ENCODE data around the gene ZNF648.
"Not testable (repeated sequence)": the region's sequence is repeated elsewhere in the genome, so short reads cannot be mapped to it uniquely, and the experiment has no call there.

ZNF648 gene, protein sequence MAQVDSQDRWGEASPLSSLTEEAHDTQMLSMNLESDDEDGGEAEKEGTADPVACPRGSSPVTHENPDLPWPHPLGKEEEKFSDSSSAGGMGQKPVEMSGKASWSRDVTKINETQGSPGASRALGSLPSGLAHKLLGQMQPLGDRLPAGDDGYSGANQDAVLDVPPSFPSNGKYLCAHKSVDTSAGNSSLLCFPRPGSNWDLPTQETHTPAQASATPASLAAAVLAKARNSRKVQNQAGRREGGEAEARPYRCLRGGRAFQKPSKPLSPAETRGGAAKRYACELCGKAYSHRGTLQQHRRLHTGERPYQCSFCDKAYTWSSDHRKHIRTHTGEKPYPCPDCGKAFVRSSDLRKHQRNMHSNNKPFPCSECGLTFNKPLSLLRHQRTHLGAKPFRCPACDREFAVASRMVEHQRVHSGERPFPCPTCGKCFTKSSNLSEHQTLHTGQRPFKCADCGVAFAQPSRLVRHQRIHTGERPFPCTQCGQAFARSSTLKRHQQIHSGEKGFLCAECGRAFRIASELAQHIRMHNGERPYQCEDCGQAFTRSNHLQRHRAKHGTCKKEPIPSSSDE

DNA sequence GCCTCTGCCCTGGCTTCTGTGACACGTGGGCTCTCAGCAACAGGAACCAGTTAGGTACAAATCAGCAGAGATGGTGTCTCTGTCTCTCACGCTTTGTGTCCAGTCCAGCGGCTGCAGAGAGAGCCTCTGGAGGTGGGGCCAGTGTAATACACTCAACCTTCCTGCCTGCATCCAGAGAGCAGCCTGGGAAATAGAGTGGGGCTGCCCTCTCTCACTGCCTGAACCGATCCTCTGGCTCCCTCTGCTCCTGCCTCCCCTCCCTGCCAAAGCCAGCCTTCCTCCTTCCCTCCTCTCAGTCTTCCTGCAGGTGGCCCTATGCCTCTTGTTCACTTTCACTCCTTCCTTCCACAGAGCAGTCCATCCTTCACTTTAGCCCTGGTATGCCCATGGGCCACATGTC is at the start of gene ZNF648:
Gene ZNF648 (minus strand): TSS at position 119 of the 400 bp plus-strand sequence. CDS start 3,702 bp downstream, outside the sequence.
- DNase-seq (ENCODE audit: low spot score): peak; percentile 4

DNA sequence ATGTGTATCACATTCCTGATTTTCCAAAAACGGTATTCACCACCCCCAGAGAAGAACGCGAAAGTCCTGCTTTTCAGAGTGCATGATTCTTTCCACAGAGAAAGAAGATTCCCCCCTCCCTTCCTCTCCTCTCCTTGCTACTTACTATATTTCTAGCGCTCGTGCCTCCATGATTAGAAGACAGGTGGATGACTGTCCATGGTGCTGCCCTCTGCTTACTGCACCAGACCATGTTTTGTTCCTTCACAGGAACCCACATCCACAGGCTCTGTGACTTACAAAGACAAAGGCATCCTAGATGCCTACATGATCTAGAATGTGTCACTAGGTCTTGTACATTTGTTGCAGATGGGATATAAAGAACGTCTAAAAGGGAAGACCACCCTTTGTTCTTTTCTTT is 49.1 kb upstream of the ZNF648 start:
- DNase-seq (ENCODE audit: low spot score): no peak

DNA sequence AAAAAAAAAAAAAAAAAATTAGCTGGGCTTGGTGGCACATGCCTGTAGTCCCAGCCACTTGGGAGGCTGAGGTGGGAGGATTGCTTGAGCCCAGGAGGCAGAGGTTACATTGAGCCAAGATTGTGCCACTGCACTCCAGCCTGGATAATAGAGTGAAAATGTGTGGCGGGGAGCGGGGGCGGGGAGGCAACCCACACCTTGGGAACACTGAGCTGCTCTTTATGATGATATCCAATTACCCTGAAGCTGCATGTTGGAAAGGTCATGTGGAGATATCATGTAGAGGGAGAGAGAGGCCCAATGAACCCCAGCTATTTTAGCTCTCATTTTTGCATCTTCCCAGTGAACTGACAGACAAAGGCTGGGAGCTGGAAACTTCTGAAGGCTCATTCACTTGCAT is 48.3 kb upstream of the ZNF648 start:
- no peak for DNase-seq (ENCODE audit: low spot score)

DNA sequence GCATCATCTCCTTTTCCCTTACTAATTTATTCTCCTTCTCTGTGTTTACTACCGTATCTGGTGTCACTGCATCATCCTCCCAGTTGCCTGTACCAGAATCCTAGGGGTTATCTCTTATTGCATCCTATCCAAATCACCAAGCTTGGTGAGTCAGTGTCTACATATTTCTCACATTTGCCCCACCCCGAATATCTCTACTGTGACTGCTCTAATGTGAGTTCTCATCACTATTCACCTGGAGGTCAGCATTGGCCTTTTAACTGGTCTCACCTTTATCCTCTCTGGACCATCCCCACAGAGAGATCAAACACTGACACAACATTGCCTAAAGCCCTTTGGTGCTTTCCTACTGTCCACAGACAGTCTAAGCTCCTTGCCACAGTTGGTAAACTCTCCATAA is 45.7 kb upstream of the ZNF648 start:
- no peak for DNase-seq (ENCODE audit: low spot score)

GRCh38 chr1:182102043-182102416 is 40.5 kb upstream of the ZNF648 start:
- no peak for DNase-seq (ENCODE audit: low spot score)

DNA sequence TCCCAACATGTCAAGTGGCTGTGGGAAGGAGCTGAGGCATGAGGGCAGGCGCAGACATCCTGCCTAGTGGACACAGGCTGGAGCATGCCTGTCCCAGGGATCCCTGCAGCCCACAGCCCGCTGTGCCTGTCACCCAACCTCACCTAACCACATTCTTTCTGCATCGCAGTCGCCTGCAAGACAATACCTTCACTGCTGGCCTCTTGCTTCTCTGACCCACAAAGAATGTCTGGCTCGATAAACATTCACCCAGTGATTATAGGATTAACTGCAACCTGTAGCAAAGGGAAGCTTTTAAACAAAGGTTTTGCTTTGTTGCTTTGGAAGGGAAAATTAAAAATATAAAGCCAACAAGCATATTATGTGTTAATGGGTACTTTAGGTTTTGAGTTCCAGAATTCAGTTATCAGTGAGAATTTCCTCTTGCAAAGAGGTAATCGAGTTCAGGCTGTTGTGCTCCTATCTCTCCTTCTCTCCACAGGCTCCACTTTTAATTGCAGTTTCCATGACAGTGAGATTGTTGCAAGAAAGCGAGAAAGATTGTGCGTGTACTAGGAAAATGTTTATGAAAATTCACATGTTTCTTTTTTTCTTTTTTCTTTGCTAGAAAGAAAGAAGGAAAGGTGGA is 40.0 kb upstream of the ZNF648 start:
- no peak for DNase-seq (ENCODE audit: low spot score)

DNA sequence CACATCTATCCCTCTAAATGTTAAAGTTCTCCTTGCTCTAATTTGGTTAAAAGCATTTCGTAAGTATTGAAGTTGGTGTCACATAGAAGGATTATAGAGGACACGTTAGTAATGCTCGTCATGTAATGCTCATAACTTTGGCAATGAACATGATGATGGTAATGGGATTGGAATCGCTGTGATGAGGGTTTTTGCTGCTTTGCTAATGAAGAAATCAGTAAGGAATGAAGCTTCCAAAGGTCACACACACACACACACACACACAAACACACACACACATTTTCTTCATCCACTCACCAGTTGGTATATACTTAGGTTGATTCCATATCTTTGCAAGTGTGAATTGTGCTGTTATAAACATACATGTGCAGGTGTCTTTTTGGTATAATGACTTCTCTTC is 36.8 kb upstream of the ZNF648 start:
- DNase-seq (ENCODE audit: low spot score): no peak

DNA sequence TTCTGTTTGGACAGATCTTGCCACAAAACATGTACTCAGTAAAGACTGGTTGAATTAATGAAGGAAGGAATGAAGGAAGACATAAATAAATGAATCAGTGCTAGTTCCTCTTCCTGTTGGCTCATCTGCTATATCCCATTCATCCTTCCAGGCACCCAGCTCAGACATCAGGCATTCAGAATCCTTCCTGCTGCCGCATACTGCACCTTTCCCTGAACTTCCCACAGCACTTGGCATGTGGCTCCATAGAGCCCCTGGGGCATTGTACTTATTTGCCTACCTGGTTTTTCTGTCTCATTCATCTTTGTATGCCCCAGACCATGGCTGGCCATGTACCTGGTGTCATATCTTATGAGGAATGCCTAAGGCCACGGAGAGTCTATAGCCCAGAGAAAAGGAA is 34.4 kb upstream of the ZNF648 start:
- no peak for DNase-seq (ENCODE audit: low spot score)

DNA sequence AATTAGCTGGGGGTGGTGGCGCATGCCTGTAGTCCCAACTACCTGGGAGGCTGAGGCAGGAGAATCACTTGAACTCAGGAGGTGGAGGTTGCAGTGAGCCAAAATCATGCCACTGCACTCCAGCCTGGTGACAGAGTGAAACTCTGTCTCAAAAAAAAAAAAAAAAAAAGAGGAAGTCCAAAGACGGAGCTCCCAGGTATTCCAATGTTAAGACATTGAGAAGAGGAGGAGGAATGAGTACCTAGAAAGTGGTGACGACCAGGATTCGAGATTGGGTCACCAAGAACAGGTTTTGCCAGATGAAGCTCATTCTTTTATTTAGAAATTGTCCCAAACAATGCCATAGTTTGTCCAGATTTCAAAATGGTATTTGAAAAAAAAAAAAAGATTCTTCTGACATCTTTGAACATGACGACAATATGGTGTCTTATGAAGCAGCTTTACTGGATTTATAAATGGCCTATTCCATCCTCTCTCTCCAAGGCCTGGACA is 33.0 kb upstream of the ZNF648 start:
- DNase-seq (ENCODE audit: low spot score): not testable (repeated sequence)

- no peak for DNase-seq (ENCODE audit: low spot score)
Measured at GRCh38 chr1:182093781-182094180, 32.3 kb upstream of the ZNF648 start.

DNA sequence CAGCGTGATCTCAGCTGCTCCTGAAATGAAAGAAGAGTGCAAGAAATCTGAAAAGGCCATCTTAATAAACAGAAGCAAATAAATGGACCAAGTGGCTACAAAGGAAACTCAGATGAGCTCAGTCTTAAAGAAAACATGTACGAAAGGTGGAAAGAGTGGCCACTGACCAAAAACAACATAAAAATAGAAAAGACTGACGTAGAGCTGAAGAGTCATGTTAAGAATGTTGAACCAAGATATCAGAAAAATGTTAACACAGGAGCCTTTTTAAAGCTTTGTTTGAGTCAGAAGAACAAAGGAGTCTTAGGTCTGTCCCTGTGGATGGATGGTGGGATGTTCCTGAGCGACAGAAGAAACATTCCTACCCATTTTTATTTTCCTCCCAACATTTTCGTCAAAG is 30.8 kb upstream of the ZNF648 start:
- DNase-seq (ENCODE audit: low spot score): no peak

GRCh38 chr1:182091083-182091482 is 29.6 kb upstream of the ZNF648 start:
- no peak for DNase-seq (ENCODE audit: low spot score)

DNA sequence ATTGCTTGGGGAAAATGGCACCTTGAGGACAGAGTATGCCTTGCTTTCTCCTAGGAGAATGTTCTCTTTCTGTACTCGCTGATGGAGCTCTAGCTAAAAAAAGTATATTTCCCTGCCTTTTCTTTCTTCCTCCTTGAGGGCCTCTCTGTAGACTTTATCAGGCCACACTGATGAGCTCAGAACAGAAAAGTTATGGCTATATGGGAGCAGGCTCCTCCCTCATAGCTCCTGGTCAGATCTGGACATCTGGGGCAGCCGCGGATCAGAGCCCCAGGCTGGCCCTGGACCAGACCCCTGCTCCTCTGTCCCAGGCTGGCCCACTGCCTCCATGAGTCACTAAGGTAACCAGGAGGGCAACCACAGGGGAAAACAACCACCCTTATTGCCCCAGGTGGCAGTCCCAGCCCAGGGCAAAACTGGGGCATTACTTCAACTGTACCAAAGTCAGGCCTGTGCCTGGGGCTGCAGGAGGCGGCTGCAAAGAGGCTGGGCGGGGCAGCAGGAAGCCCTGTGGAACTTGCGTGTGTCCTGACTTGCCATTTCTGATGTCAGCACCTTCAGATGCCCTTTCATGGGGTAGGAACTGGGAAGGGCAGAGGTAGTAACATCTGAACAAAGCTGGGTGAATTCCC is 26.3 kb upstream of the ZNF648 start:
- no peak for DNase-seq (ENCODE audit: low spot score)

- no peak for DNase-seq (ENCODE audit: low spot score)
Measured at GRCh38 chr1:182087304-182087703, 25.8 kb upstream of the ZNF648 start.

GRCh38 chr1:182086620-182087019 is 25.1 kb upstream of the ZNF648 start:
- DNase-seq (ENCODE audit: low spot score): no peak

DNA sequence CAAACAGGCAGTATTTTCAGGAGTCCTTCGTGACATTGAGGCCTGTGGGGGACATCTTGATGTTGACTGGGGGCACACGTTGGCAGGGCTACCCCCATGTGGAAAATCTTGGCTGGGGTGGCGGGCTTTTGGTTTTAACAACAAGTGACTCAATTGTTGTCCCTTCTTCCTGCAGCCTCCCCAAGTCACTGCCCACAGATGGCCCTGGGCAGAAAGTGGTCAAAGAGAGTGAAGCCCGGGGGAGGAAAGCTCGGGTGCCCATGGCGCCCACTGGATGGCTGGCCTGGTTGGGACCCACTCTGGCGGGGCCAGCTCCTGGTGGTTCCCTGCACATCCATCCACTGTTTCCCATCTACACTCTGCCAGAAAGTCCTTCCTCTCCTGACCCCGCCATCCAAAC is 24.6 kb upstream of the ZNF648 start:
- no peak for DNase-seq (ENCODE audit: low spot score)

GRCh38 chr1:182085726-182086125 is 24.2 kb upstream of the ZNF648 start:
- DNase-seq (ENCODE audit: low spot score): no peak

- DNase-seq (ENCODE audit: low spot score): peak; percentile 62
Measured at GRCh38 chr1:182084487-182085316, 23.2 kb upstream of the ZNF648 start.

DNA sequence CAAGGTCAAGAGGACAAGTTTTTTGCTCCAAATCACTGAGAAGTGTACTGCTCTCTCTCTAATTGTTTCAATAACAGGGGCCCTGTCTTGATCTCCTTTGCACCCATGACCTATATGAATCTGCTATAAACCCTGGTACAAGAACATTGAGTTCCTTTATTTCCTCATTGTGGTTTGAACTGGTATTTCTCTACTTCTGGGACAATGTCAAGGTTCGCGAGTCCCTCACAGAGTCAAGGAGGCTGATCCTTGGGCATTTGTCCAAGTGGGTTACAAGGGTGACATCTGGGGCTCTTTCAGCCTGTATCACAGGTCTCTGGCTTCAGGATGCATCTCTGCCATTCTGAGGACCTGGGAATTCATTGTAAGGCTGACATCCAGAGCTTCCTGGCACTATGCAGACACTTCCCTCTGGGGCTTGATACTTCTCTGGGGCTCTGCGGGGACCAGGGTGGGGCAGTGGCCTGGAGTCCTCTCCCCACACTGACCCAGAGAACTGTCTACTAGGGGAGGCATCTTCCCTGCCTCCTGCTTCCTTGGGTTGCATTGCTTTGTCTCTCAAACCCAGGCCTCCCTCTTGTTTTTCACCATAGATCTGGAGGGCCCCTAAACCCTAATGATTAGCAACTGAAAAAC is 22.5 kb upstream of the ZNF648 start:
- DNase-seq (ENCODE audit: low spot score): no peak

- DNase-seq (ENCODE audit: low spot score): peak; percentile 51
Measured at GRCh38 chr1:182080955-182081582, 19.6 kb upstream of the ZNF648 start.

GRCh38 chr1:182080040-182080439 is 18.5 kb upstream of the ZNF648 start:
- DNase-seq (ENCODE audit: low spot score): no peak

Measured in RKO (cell line).